A204.1 (cell line): Measurements from ENCODE around the gene DENND1A.

ENCODE experiments used
- FAIRE-seq: peaks from 2 replicates; lab custom pipeline; 2012; peaks lifted over from hg19 to GRCh38; lab: Jason Lieb, UNC

The DENND1A gene

GRCh38 chr9:123609844-123610243, 320.1 kb downstream of the DENND1A start:
- no peak for FAIRE-seq

GRCh38 chr9:123608104-123608503, 321.8 kb downstream of the DENND1A start:
- FAIRE-seq, result no peak

- no peak for FAIRE-seq
These were observed 322.4 kb downstream of the DENND1A start for GRCh38 chr9:123607479-123607878.

GRCh38 chr9:123606141-123606540, 323.8 kb downstream of the DENND1A start:
- no peak for FAIRE-seq

- FAIRE-seq, result no peak
These were observed 324.6 kb downstream of the DENND1A start for GRCh38 chr9:123605286-123605685.

- no peak for FAIRE-seq
These were observed 325.1 kb downstream of the DENND1A start for GRCh38 chr9:123604861-123605260.

- no peak for FAIRE-seq
These were observed 328.1 kb downstream of the DENND1A start for GRCh38 chr9:123601828-123602227.

- FAIRE-seq, result no peak
These were observed 330.1 kb downstream of the DENND1A start for GRCh38 chr9:123599781-123600180.

- FAIRE-seq, result no peak
These were observed 331.9 kb downstream of the DENND1A start for GRCh38 chr9:123597876-123598556.

- FAIRE-seq, result no peak
These were observed 332.9 kb downstream of the DENND1A start for GRCh38 chr9:123597048-123597447.

- no peak for FAIRE-seq
These were observed 338.6 kb downstream of the DENND1A start for GRCh38 chr9:123591283-123591682.

GRCh38 chr9:123590499-123590898, 339.4 kb downstream of the DENND1A start:
- no peak for FAIRE-seq

GRCh38 chr9:123589361-123590239, 340.3 kb downstream of the DENND1A start:
- no peak for FAIRE-seq

GRCh38 chr9:123586275-123586674, 343.7 kb downstream of the DENND1A start:
- no peak for FAIRE-seq

GRCh38 chr9:123584202-123585176, 345.4 kb downstream of the DENND1A start:
- no peak for FAIRE-seq

- no peak for FAIRE-seq
These were observed 346.3 kb downstream of the DENND1A start for GRCh38 chr9:123583646-123584045.

GRCh38 chr9:123571240-123571639, 358.7 kb downstream of the DENND1A start:
- FAIRE-seq, result no peak

- FAIRE-seq, result no peak
These were observed 360.9 kb downstream of the DENND1A start for GRCh38 chr9:123568691-123569688.

GRCh38 chr9:123567013-123567412, 362.9 kb downstream of the DENND1A start:
- FAIRE-seq, result no peak

- no peak for FAIRE-seq
These were observed 365.3 kb downstream of the DENND1A start for GRCh38 chr9:123564652-123565051.

- FAIRE-seq, result no peak
These were observed 367.0 kb downstream of the DENND1A start for GRCh38 chr9:123562844-123563346.
